ENCODE results near the gene FASTK. TPM values are rescaled to one million over a fixed set of nuclear protein-coding genes. Genes with fewer than 3 reads are reported as not detected.

FASTK gene
- total and polyA plus RNA-seq, 7 donors = 87.1 to 194 (median 126) TPM

GRCh38 chr7:151101621-151102396 is 21.2 kb upstream of the FASTK start:
- no peak for TF ChIP-seq CTCF (IDR thresholded peaks at IDR 0.05)
- WGBS, 3 donors = 81 to 87% (median 86%) methylated on average over 23 to 24 of the region's 24 CpGs
- Histone ChIP-seq H3K9me3 (no peaks in the 10 kb centered on the region), H3K4me3 (no peak overlapping the region), H3K27me3 (ENCODE audit: insufficient read depth in 3 of 3, low read length in 2 of 3) (no peaks in the 10 kb centered on the region), H3K36me3 (ENCODE audit: insufficient read depth in 1 of 2, low read depth in 1 of 2) (peaks cover 0 to 8% of the 10 kb centered on the region in 2 donors), H3K4me1 (no peaks in the 10 kb centered on the region), H3K27ac (no peak overlapping the region)
- DNase-seq (peak in 1 of 2 donors; percentile 15), ATAC-seq (no peak)
- intact Hi-C loops (cut with DNase I) = no loop called here

DNA sequence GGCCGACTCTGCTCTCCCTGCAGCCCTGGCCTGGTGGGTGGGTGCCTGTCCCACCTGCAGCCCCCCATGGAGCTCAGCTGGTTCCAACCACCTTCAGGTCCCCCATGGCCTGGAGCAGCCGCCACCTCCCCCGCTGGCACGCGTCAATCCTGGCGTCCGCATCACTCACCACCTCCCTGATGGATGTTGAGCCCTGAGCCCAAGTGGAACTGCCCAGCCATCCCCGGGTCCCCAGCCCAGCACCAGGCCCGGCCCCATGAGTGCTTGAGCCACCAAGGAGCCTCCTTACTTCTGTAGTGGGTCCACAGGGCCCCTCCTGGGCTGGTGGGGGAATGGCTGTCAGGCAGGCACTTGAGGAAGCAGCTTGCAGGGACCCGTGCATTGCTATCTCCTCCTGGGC is 20.3 kb upstream of the FASTK start:
- DNase-seq = peak in 1 of 2 donors; percentile 12

DNA sequence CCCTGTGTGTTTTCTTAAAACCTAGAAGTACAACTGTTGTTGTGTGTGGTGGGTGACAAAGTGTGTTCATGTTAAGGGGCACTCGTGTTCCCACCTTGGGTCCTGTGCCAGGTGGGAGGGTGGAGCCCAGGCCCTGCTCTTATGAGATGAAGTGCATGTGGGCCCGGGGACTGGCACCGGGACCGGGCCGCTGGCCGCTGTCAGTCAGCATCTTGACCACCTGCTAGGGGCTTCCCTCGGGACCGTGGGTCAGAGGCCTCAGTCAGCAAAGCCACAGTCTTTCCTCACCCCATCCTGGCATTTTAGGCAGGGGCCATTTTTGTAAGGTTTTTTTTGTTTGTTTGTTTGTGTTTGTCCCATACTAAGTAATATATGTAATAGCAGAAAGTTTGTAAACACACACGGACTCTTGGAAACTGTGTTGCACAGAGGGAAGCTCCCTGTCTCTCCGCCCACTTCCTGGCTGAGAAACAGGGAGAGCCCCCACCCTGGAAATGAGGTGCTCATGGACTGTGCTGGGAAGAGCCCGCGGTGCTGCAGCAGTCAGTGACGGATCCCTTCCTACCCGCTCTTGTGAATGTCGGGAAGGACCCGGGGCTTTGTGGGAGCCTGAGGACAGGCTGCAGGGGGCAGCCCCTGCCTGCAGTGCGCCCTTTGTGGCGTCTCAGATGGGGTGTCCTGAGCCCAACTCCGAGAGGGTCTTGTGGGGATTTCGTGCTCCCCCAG is 19.0 kb upstream of the FASTK start:
- WGBS, 3 donors = 49 to 53% (median 50%) methylated on average over 20 of the region's 20 CpGs
- H3K4me1 ChIP-seq = no peaks in the 10 kb centered on the region
- H3K9me3 ChIP-seq = no peaks in the 10 kb centered on the region
- intact Hi-C loops (cut with DNase I) = no loop called here
- DNase-seq = peak in 1 of 2 donors; percentile 11
- no peaks in the 10 kb centered on the region for H3K27me3 ChIP-seq (ENCODE audit: insufficient read depth in 3 of 3, low read length in 2 of 3)
- H3K4me3 ChIP-seq = no peak overlapping the region
- peak in 1 of 4 donors; percentile 21 for ATAC-seq
- H3K27ac ChIP-seq = no peak overlapping the region
- TF ChIP-seq CTCF (IDR thresholded peaks at IDR 0.05) = no peak
- peaks cover 0 to 2% of the 10 kb centered on the region in 2 donors for H3K36me3 ChIP-seq (ENCODE audit: insufficient read depth in 1 of 2, low read depth in 1 of 2)

More for the DNA sequence above, 20.3 kb upstream of the FASTK start:
- H3K27me3 ChIP-seq (ENCODE audit: insufficient read depth in 3 of 3, low read length in 2 of 3) = no peaks in the 10 kb centered on the region
- no peaks in the 10 kb centered on the region for H3K9me3 ChIP-seq
- peaks cover 0 to 8% of the 10 kb centered on the region in 2 donors for H3K36me3 ChIP-seq (ENCODE audit: insufficient read depth in 1 of 2, low read depth in 1 of 2)
- H3K4me3 ChIP-seq = no peak overlapping the region
- 89 to 95% (median 90%) methylated on average over 10 of the region's 10 CpGs for WGBS, 3 donors
- intact Hi-C loops (cut with DNase I) = no loop called here
- H3K4me1 ChIP-seq = no peaks in the 10 kb centered on the region
- TF ChIP-seq CTCF (IDR thresholded peaks at IDR 0.05) = no peak
- ATAC-seq = no peak
- H3K27ac ChIP-seq = no peak overlapping the region

- DNase-seq (no peak), ATAC-seq (no peak)
- H3K27me3 ChIP-seq (ENCODE audit: insufficient read depth in 3 of 3, low read length in 2 of 3) = no peaks in the 10 kb centered on the region
- peaks cover 0 to 8% of the 10 kb centered on the region in 2 donors for H3K36me3 ChIP-seq (ENCODE audit: insufficient read depth in 1 of 2, low read depth in 1 of 2)
- WGBS, 3 donors = 66 to 76% (median 70%) methylated on average over 17 of the region's 17 CpGs
- no peak overlapping the region for H3K4me3 ChIP-seq
- no peaks in the 10 kb centered on the region for H3K9me3 ChIP-seq
- intact Hi-C loops (cut with DNase I) = no loop called here
- H3K4me1 ChIP-seq = no peaks in the 10 kb centered on the region
- no peak for TF ChIP-seq CTCF (IDR thresholded peaks at IDR 0.05)
- H3K27ac ChIP-seq = no peak overlapping the region
These were observed 15.3 kb upstream of the FASTK start for GRCh38 chr7:151095828-151096475.

All from psoas muscle (tissue), 8 donors.